ENCODE results near the gene EFCC1. TPM values are rescaled to one million over a fixed set of nuclear protein-coding genes. Genes with fewer than 3 reads are reported as not detected.

EFCC1 gene
- total and polyA plus RNA-seq, 2 of the 13 experiments (the other 11 are each of a cell fraction or from before 2014, with no cell fraction given), result not detected

- TF ChIP-seq GLI4 (CRISPR knock-in tag; IDR thresholded peaks at IDR 0.05; ENCODE audit: borderline replicate concordance) (no peak), GMEB1 (CRISPR knock-in tag; IDR thresholded peaks at IDR 0.05; ENCODE audit: borderline replicate concordance) (no peak), GABPB1 (CRISPR knock-in tag; IDR thresholded peaks at IDR 0.05) (peak; percentile 66; the same call in 1 of the 2 replicates), LRRFIP1 (CRISPR knock-in tag; conservative IDR thresholded peaks at IDR 0.05) (no peak), FOXA1 (IDR thresholded peaks at IDR 0.05) (no peak), FOXA1 (CRISPR knock-in tag; IDR thresholded peaks at IDR 0.05) (no peak), STAT6 (CRISPR knock-in tag; IDR thresholded peaks at IDR 0.05; ENCODE audit: borderline replicate concordance) (no peak), ATF4 (CRISPR knock-in tag; IDR thresholded peaks at IDR 0.05) (peak in 1 of 2 experiments; percentile 80; a peak in 1 of 4 replicates), TFE3 (CRISPR knock-in tag; IDR thresholded peaks at IDR 0.05) (no peak), ZNF646 (CRISPR knock-in tag; IDR thresholded peaks at IDR 0.05) (no peak), ZNF784 (CRISPR knock-in tag; IDR thresholded peaks at IDR 0.05; ENCODE audit: borderline replicate concordance) (no peak)
These were observed 2.5 kb downstream of the EFCC1 start (continued) for GRCh38 chr3:129003578-129004112.

All from HepG2 (cell line).